Fibroblast of peridontal ligament (primary cell): ENCODE measurements around the gene FBXW11.

Experiments
- DNase-seq: peaks from one replicate; pipeline ENCODE4 v3.0.0-alpha.2; 2010; ENCODE audit errors: extremely low read depth

The FBXW11 gene

GRCh38 chr5:172020110-172020786, 13.8 kb upstream of the FBXW11 start:
- DNase-seq, result peak; percentile 24

GRCh38 chr5:172015346-172015745, 8.9 kb upstream of the FBXW11 start:
- DNase-seq, result no peak

DNA sequence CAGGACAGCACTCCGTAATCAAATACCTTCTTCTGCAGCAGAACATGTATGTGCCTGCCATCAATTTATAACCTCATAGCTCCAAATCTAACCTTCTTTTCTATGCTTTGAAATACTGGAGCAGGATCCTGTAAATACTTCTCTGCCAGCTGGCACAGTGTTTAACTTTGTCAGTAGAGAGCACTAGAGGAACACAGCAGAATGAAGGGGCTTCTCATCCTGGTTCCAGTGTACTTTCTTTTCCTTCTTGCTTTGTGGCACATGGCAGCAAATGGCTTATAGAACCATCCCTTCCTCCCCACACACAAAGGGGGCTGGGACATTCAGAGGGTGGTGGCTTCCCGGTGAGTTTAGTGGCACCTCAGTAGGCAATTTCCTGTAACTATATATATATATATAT, 3.8 kb upstream of the FBXW11 start:
- no peak for DNase-seq

- DNase-seq, result no peak
These were observed 3.3 kb upstream of the FBXW11 start for GRCh38 chr5:172009536-172010270.

- DNase-seq, result no peak
These were observed 2.3 kb upstream of the FBXW11 start for GRCh38 chr5:172008689-172009141.

GRCh38 chr5:172008111-172008455, 1.6 kb upstream of the FBXW11 start:
- peak; percentile 44 for DNase-seq

GRCh38 chr5:172007175-172008110, 1.0 kb upstream of the FBXW11 start:
- DNase-seq, result peak; percentile 32

GRCh38 chr5:172005708-172006320, 624 bp downstream of the FBXW11 start:
- no peak for DNase-seq

DNA sequence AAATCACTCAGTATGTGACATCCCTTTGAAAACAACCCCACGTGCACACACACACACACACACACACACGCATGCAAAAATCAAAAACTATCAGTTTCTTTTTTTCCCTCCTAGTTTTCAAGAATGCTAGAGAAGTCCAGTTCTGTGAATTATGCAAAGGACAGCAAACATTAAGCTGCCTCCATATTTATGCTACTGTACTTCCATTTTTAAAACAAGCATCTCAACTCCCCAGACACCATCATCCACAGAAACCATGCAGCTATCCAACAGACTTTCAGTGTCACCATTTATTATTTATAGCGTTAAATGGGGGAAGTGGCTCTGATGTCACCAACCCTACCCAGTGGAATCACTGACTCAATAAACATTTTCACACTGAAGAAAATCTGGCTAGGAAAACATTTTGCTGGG, 1.6 kb downstream of the FBXW11 start:
- DNase-seq, result no peak

DNA sequence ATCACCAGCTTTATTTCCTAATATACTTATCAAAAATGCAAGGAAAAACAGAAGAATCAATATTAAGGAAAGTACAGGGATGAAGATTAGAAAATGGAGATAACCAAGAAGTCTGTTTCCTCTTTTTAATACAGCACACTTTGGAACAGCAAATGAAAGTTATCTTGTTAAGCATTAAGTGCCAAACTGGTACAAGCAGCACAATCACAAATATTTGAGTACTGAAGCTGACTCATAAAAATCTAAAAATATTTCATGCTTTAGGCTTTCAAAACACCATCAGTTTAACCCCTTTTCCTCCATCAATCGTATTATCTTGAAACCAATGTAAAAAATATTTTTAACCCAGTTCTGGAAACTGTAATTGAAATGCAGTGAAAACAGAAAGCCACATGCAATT, 2.7 kb downstream of the FBXW11 start:
- peak; percentile 35 for DNase-seq

- no peak for DNase-seq
These were observed 3.5 kb downstream of the FBXW11 start for GRCh38 chr5:172002840-172003512.

- DNase-seq, result no peak
These were observed 4.1 kb downstream of the FBXW11 start for GRCh38 chr5:172002310-172002709.

- no peak for DNase-seq
These were observed 6.6 kb downstream of the FBXW11 start for GRCh38 chr5:171999877-172000276.

DNA sequence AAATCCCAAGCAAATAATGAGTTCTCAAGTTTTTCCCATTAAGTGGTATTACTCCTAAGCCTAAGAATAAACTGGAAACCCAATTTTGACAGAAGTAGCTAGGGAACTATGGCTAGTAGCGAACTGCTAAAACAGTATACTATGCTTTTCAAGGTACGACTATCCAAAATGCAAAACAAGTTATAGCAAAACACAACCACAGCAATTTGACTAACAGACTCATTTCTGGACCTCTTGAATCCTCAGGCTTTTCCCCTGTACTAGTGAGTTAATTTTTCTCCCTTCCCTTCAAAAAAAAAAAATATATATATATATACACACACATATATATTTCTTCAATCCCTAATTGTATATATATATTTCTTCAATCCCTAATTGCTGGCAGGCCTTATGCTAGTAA, 7.3 kb downstream of the FBXW11 start:
- DNase-seq, result no peak

DNA sequence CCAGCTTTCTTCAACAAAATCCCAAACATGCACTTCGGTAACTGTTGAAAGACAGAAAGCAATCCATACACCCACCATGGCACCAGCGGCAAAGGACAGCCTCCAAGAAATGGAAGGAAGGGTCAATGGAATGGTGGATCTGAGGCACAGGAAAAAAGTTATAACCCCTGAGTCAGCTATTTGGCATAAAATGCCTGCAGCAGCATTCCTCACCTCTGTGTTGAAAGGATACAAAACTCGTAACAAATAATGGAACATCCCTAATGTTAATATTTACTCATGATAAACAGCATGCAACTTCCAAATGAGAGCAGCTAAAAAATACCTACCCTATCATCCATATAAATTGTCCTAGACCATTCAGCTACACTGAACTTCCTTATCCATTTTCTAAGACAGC, 9.4 kb downstream of the FBXW11 start:
- DNase-seq, result no peak

DNA sequence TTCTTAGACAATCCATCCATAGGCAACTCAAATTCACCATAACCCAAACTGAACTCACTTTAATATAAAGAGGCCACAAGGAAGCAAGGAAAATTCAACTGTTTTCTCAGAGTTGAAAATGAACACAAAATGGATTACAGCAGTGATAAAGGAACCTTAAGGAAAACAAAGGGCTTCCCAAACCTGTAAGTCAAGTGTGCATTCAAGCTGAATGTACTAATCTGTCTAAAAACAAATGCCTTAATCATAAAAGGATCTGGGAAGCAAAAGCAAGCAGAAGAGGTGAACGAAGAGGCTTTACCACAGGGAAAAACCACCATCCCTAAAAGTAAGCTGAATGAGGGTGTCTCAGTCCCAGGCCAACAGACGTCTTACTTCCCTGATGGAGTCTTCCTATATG, 13.6 kb downstream of the FBXW11 start:
- no peak for DNase-seq

DNA sequence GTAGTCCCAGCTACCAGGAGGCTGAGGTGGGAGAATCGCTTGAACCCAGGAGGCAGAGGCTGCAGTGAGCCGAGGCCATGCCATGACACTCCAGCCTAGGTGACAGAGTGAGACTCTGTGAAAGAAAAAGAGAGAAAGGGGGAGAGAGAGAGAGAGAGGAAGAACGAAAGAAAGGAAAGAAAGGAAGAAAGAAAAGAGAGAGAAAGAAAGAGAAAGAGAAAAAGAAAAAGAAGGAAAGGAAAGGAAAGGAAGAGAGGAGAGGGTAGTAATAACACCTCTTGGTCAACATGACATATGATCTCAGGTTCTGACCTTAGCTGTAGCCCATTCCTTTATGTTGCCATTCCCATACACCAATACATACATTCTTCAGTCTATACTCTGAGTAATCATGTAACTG, 14.1 kb downstream of the FBXW11 start:
- no peak for DNase-seq

DNA sequence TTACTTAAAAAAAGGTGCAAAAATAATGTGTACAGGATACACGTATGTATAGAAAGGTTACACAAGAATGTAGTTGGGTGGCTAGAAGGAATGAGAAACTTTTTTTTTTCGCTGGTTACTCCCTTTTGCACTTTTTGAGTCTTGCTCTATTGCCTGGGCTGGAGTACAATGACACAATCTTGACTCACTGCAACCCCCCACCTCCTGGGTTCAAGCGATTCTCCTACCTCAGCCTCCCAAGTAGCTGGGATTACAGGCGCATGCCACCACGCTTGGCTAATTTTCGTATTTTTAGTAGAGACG, 15.8 kb downstream of the FBXW11 start:
- DNase-seq, result no peak

DNA sequence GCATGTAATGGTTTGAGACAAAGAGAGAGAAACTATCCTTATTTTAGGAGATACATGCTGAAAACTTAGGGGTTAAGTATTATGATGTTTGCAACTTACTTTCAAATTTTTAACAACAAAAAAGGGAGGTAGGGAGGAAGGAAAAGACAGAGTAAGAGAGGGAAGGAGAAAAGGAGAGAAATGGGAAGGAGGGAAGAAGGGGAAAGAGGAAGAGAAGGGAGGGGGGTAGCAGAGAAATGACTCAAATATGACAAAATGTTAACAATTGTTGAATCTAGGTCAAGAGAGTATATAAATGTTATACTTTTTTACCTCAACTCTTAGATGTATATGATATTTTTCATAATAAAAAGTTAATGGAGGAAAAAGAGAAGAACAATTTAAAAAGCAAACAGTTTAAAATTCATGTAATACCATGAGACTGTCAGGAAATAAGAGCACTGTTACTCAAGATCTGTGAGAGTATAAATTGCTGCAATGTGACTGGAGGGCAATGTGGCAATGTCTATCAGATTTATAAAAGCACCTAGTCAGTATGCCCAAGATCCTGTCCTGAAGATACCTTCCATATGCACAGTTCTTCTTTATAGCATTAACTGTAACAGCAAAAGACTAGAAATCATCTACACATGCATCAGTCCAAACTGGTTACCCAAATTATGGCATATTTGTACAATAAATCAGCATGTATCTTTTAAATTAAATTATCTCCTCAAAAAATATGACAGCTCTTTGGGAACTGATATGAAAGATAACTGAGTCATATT, 16.3 kb downstream of the FBXW11 start:
- DNase-seq, result no peak

DNA sequence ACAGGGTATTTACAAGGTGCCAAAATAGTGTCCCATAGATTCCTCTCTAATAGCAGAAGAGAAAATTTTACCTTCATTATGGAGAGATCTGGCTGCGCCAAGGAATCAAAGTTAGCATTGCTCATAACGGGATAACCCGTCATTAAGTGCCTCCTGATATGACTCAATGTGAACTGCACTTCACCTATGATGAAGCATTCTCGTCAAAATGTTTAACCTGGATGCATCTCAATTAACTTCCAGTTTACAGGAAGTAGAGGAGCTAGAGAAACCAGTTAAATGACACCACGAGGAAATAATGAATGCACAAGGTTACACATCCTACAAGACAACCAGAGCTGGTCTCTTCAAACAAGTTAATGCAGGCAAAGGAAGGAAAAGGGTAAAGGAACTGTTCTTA, 17.2 kb downstream of the FBXW11 start:
- DNase-seq, result no peak

GRCh38 chr5:171986772-171987171, 19.7 kb downstream of the FBXW11 start:
- no peak for DNase-seq
